NOMO-1 treated with dmso at 0.1 percent for 144 hours (cell line): ENCODE data around the gene ABI2.
"Not testable (repeated sequence)": the region's sequence is repeated elsewhere in the genome, so short reads cannot be mapped to it uniquely, and the experiment has no call there.

Experiments
- DNase-seq: peaks from one replicate; lab custom pipeline; 2025; ENCODE audit not compliant: unreplicated experiment; lab: John Stamatoyannopoulos, UW

ABI2 gene

GRCh38 chr2:203418271-203418670 lies 90.1 kb downstream of the ABI2 start:
- no peak for DNase-seq

- no peak for DNase-seq
Observed at GRCh38 chr2:203427061-203427460, 98.9 kb downstream of the ABI2 start.

DNA sequence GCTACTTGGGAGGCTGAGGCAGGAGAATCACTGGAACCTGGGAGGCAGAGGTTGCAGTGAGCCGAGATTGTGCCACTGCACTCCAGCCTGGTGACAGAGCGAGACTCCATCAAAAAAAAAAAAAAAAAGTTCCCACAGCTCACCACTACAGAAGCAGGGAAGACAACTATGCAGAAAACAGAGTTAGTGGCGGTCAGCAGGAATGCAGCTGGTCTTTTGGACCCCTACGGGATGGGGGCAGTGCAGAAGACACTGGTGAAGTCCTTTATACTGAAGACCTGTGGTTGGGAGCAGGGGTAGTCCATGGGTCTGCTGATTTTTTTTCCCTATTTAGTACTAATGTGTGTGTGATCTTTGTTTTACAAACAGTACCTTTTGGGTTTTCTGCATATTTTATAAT lies 101.4 kb downstream of the ABI2 start:
- DNase-seq = not testable (repeated sequence)

GRCh38 chr2:203431391-203432185 lies 103.4 kb downstream of the ABI2 start:
- DNase-seq = no peak

DNA sequence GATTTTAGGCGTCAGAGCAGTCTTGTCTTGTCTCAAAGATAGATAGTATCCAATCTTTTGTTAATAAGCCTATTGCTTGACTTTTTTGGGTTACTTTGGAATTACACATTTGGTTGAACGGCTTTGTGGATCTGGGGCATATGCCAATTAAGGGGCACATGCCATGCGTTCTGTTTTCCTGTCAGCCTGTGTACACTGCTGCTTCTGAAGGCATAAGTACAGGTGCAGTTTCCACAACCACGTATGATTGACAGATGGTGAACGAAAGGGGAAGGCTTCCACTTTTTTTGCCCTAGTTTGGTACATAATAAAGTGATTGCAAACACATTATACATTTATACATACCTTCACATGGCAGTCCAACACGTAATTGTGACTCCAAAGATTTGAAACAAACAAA lies 104.6 kb downstream of the ABI2 start:
- no peak for DNase-seq

GRCh38 chr2:203436496-203436895 lies 108.3 kb downstream of the ABI2 start:
- DNase-seq = no peak

- peak; percentile 68 for DNase-seq
Observed at GRCh38 chr2:203437511-203437910, 109.3 kb downstream of the ABI2 start.

DNA sequence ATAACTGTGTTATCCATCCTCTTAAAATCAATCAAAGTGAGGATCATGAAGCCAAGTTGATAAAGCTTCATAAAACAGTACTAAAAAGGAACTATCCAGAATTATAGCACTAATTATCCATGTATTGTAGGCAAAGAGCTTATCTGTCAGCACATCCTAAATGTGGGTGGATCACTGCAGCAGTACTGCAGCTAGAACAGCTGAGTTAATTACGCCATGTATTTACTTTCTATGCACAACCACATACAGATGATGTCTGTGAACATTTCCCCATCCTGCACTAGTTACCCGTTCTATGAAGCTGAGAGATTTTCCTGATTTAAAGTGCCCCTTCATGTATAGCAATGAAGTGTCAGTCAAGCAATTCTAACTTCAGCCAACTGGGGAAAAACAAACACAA lies 110.3 kb downstream of the ABI2 start:
- DNase-seq = no peak

DNA sequence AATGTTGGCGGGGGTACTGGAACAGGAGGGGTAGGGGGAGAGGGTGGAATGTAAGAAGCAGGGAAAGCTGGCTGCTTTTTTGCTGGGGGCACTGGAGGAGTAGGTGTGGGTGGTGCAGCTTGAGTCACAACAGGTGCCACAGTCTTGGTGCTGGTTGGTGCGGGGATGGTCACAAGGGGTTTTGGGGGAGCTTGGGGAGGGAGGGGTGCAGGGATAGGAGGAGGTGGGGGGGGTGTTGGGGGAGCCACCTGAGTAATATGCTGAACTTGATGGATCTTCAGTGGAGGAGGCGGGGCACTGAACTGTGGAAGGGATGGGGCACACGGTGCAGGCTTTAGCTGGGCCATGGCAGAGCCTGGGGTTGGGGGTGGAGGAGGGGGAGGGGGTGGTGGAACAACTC lies 112.5 kb downstream of the ABI2 start:
- DNase-seq = no peak

- no peak for DNase-seq
Observed at GRCh38 chr2:203441463-203441862, 113.3 kb downstream of the ABI2 start.

- DNase-seq = no peak
Observed at GRCh38 chr2:203442463-203442862, 114.3 kb downstream of the ABI2 start.

- no peak for DNase-seq
Observed at GRCh38 chr2:203444738-203445137, 116.5 kb downstream of the ABI2 start.

DNA sequence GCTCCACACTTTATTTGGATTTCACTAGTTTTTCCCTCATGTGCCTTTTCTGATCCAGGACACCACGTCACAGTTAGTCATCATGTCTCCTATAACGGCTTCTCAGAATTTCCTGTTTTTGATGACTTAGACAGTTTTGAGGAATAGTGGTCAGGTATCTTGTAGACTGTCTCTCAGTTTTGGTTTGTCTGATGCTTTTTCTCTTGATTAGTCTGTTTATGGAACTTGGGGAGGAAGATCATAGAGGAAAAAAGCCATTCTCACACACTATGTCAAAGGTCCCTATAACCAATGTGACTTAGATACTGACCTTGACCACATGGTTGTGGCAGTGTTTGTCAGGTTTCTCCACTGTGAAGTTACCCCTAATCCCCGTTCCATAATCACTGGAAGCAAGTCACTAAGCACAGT lies 117.9 kb downstream of the ABI2 start:
- DNase-seq = no peak

DNA sequence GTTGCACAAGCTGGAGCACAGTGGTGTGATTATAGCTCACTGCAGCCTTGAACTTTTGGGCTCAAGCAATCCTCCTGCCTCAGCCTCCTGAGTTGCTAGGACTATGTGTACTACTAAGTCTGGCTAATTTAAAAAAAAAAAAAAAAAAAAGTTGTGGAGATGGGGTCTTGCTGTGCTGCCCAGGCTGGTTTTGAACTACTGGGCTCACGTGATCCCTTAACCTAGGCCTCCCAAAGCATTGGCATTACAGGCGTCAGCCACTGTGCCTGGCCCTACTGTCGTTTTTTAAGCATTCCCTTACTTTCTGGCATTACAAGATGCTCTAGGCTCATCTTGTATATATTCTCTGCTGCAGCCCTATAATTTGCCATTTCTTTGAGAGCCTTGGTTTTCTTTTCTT lies 118.6 kb downstream of the ABI2 start:
- no peak for DNase-seq

DNA sequence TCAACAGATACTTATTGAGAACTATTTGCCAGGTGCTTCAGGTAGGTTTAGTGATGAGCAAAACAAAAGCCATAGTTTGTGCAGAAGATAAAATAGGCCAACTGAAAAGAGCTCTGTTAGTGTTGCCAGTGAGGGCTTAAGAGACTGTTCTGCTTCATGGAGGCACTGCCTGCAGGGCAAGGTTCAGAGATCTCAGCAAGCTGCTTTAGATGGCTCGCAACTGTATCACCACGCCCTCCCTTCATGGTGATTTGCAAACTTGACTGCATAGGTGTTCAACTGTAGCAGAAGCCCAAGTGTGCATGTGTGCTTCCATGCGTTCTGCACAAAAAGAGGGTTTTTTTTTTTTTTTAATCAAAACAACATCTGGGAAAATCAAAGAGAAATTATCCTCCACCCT lies 122.4 kb downstream of the ABI2 start:
- no peak for DNase-seq

DNA sequence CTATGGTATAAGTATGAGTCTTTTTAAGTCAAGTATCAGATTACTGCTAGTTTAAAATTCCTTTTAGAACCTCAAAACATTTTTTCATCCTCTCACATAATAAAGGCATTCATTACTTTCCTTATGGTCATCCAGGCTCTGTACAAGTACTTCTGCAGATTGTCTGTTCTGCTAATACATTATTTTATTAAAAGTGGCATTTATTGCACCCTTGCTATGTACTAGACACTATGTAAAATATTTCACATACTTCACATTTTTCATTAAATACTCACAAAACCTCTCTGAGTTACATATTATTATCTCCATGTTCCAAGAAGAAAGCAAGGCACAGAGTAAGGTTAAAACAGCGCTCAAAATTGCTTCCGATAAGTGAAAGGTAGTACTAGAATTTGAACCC lies 122.8 kb downstream of the ABI2 start:
- no peak for DNase-seq

GRCh38 chr2:203451689-203452088 lies 123.5 kb downstream of the ABI2 start:
- DNase-seq = peak; percentile 12

DNA sequence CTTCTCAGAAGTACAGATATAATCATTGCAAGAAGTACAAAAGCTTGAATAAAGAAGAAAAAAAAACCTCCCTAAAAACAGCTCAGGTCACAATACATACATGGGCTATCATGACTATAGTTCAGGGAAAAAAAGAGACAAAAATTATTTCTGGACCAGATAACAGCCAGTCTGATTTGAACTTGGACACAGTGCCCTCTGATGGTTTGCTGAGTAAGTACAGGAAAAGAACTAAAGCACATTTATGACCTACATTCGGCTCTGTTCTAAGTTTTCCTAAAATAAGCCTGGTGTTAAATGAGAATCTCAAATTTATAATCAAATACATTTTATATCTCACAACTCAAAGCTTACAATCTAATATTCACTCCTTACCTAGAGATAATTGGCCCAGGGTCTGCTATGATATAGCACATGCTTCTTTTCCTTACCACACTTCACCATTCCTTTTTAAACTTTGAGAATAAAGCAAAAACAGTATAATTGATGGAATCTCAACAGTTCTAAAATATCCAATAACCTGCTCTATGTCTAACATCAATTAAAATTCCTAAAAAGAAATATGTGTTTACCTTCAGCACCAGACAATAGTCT lies 125.8 kb downstream of the ABI2 start:
- peak; percentile 44 for DNase-seq

DNA sequence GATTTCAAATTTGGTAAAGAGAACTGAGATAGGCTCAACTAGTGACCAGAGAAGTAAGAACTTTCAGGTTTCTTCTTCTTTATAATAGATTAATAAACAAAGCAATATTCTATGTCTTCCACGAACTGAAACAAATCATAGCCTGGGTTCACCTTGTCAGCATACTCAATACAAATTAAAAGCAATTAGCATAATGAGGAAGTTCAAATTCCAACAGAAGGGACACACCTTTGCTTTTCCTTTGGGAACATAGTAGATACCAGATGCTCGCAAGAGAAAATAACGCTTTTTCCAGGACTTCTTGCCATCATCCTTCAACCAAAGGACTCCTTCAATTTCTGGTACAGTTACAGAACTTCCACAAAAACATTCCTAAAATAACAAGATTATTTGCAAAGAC lies 127.0 kb downstream of the ABI2 start:
- DNase-seq = no peak

DNA sequence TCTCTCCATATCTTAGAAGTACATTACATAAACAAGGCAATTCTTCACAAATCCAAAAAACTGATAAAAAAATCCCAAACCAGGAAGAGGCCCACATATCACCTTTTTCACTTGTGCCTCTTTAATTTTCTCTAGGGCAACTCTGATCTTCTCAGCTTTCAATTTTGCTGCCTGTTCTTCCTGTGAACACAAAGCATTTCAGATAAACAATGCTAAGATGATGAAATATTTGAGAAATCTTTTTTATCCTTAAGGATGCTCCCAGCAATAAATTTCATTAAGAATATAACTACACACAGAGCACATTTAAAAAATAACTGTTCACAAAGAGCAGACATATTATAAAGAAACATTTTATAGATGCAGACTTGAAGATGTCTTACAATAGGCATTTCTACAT lies 133.6 kb downstream of the ABI2 start:
- DNase-seq = no peak

- no peak for DNase-seq
Observed at GRCh38 chr2:203462308-203462707, 134.1 kb downstream of the ABI2 start.

GRCh38 chr2:203463266-203463678 lies 135.1 kb downstream of the ABI2 start:
- DNase-seq = no peak

DNA sequence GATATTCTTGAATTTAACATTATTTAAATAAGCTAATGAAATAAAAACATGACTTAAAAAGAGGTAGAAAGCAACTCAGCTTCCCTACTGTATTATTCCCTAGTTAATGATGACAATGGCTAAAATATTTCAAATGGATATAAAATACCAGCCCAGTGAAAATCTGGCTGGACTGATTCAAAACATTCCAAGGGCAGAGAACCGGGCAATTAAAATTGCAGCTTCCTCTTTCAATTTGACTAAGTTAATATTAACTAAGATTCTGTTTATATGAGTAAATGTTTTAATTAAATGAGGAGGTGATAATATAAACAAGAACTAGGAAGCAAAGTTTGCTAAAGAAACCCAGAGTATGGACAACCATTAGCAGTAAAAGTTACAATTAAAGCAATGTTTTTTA lies 141.4 kb downstream of the ABI2 start:
- no peak for DNase-seq
